ENCODE data around the gene ARHGEF18.

Gene ARHGEF18

GRCh38 chr19:7370546-7370945, 21.8 kb downstream of the ARHGEF18 start:
- no peaks in the 10 kb centered on the region for H3K9me3 ChIP-seq (replicated peaks; ENCODE audit: low read length)
- H3K9ac ChIP-seq (ENCODE audit: low read depth, low read length), result no peak overlapping the region
- H3K4me3 ChIP-seq (ENCODE audit: low read length), result no peak overlapping the region
- H3K36me3 ChIP-seq (ENCODE audit: insufficient read depth, low read length), result no peaks in the 10 kb centered on the region
- peaks cover 6% of the 10 kb centered on the region for H3K4me1 ChIP-seq (ENCODE audit: control insufficient read depth, insufficient read depth, low read length)
- H3K4me2 ChIP-seq (ENCODE audit: low read length), result no peak overlapping the region
- H3K27me3 ChIP-seq (ENCODE audit: control insufficient read depth, insufficient read depth, low read length), result peaks cover 7% of the 10 kb centered on the region

DNA sequence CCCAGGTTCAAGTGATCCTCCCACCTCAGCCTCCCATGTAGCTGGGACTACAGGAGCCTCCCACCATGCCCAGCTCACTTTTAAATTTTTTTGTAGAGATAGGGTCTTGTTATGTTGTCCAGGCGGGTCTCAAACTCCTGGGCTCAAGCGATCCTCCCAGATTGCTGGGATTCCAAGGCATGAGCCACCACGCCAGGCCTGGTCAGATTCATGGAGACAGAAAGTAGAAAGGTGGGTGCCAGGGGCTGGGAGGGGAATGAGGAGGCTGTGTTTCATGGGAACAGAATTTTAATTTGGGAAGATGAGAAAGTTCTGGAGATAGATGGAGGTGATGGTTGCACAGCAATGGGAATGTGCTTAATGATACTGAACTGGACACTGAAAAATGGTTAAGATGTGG, 22.3 kb downstream of the ARHGEF18 start:
- Histone ChIP-seq H3K4me2 (ENCODE audit: low read length) (no peak overlapping the region), H3K4me3 (ENCODE audit: low read length) (no peak overlapping the region), H3K27me3 (ENCODE audit: control insufficient read depth, insufficient read depth, low read length) (peaks cover 7% of the 10 kb centered on the region), H3K9ac (ENCODE audit: low read depth, low read length) (no peak overlapping the region), H3K36me3 (ENCODE audit: insufficient read depth, low read length) (no peaks in the 10 kb centered on the region), H3K9me3 (replicated peaks; ENCODE audit: low read length) (no peaks in the 10 kb centered on the region), H3K4me1 (ENCODE audit: control insufficient read depth, insufficient read depth, low read length) (peaks cover 6% of the 10 kb centered on the region)

- Histone ChIP-seq H3K9me3 (replicated peaks; ENCODE audit: low read length) (no peaks in the 10 kb centered on the region), H3K4me2 (ENCODE audit: low read length) (no peak overlapping the region), H3K4me3 (ENCODE audit: low read length) (no peak overlapping the region), H3K4me1 (ENCODE audit: control insufficient read depth, insufficient read depth, low read length) (peaks cover 6% of the 10 kb centered on the region), H3K9ac (ENCODE audit: low read depth, low read length) (no peak overlapping the region), H3K27me3 (ENCODE audit: control insufficient read depth, insufficient read depth, low read length) (peaks cover 7% of the 10 kb centered on the region), H3K36me3 (ENCODE audit: insufficient read depth, low read length) (no peaks in the 10 kb centered on the region)
These were observed 24.1 kb downstream of the ARHGEF18 start for GRCh38 chr19:7372810-7373209.

DNA sequence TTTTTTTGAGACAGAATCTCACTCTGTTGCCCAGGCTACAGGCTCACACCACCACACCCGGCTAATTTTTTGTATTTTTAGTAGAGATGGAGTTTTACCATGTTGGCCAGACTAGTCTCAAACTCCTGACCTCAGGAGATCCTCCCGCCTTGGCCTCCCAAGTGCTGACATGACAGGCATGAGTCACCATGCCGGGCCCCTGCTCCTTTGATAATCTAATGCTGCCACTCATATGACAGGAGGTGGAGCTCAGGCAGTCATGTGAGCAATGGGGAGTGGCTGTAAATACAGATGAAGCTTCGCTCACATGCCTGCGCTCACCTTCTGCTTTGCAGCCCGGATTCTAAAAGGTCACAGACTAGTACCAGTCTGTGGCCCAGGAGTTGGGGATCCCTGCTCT, 25.1 kb downstream of the ARHGEF18 start:
- no peaks in the 10 kb centered on the region for H3K9me3 ChIP-seq (replicated peaks; ENCODE audit: low read length)
- H3K4me1 ChIP-seq (ENCODE audit: control insufficient read depth, insufficient read depth, low read length), result peaks cover under 1% of the 10 kb centered on the region
- no peaks in the 10 kb centered on the region for H3K36me3 ChIP-seq (ENCODE audit: insufficient read depth, low read length)
- H3K9ac ChIP-seq (ENCODE audit: low read depth, low read length), result no peak overlapping the region
- H3K4me3 ChIP-seq (ENCODE audit: low read length), result no peak overlapping the region
- peaks cover 7% of the 10 kb centered on the region for H3K27me3 ChIP-seq (ENCODE audit: control insufficient read depth, insufficient read depth, low read length)
- H3K4me2 ChIP-seq (ENCODE audit: low read length), result no peak overlapping the region

GRCh38 chr19:7376151-7376852, 27.6 kb downstream of the ARHGEF18 start:
- Histone ChIP-seq H3K9ac (ENCODE audit: low read depth, low read length) (no peak overlapping the region), H3K36me3 (ENCODE audit: insufficient read depth, low read length) (no peaks in the 10 kb centered on the region), H3K4me1 (ENCODE audit: control insufficient read depth, insufficient read depth, low read length) (no peaks in the 10 kb centered on the region), H3K4me2 (ENCODE audit: low read length) (no peak overlapping the region), H3K9me3 (replicated peaks; ENCODE audit: low read length) (no peaks in the 10 kb centered on the region), H3K4me3 (ENCODE audit: low read length) (no peak overlapping the region), H3K27me3 (ENCODE audit: control insufficient read depth, insufficient read depth, low read length) (peaks cover 7% of the 10 kb centered on the region)

- Histone ChIP-seq H3K27me3 (ENCODE audit: control insufficient read depth, insufficient read depth, low read length) (peaks cover 5% of the 10 kb centered on the region), H3K4me3 (ENCODE audit: low read length) (no peak overlapping the region), H3K4me1 (ENCODE audit: control insufficient read depth, insufficient read depth, low read length) (no peaks in the 10 kb centered on the region), H3K4me2 (ENCODE audit: low read length) (no peak overlapping the region), H3K36me3 (ENCODE audit: insufficient read depth, low read length) (no peaks in the 10 kb centered on the region), H3K9ac (ENCODE audit: low read depth, low read length) (no peak overlapping the region), H3K9me3 (replicated peaks; ENCODE audit: low read length) (no peaks in the 10 kb centered on the region)
These were observed 28.5 kb downstream of the ARHGEF18 start for GRCh38 chr19:7377196-7377595.

GRCh38 chr19:7381073-7381390, 32.3 kb downstream of the ARHGEF18 start:
- no peaks in the 10 kb centered on the region for H3K36me3 ChIP-seq (ENCODE audit: insufficient read depth, low read length)
- H3K4me2 ChIP-seq (ENCODE audit: low read length), result no peak overlapping the region
- H3K27me3 ChIP-seq (ENCODE audit: control insufficient read depth, insufficient read depth, low read length), result peaks cover 4% of the 10 kb centered on the region
- H3K4me1 ChIP-seq (ENCODE audit: control insufficient read depth, insufficient read depth, low read length), result no peaks in the 10 kb centered on the region
- no peak overlapping the region for H3K9ac ChIP-seq (ENCODE audit: low read depth, low read length)
- no peak overlapping the region for H3K4me3 ChIP-seq (ENCODE audit: low read length)
- no peaks in the 10 kb centered on the region for H3K9me3 ChIP-seq (replicated peaks; ENCODE audit: low read length)

- Histone ChIP-seq H3K4me1 (ENCODE audit: control insufficient read depth, insufficient read depth, low read length) (no peaks in the 10 kb centered on the region), H3K36me3 (ENCODE audit: insufficient read depth, low read length) (no peaks in the 10 kb centered on the region), H3K9ac (ENCODE audit: low read depth, low read length) (no peak overlapping the region), H3K4me3 (ENCODE audit: low read length) (no peak overlapping the region), H3K27me3 (ENCODE audit: control insufficient read depth, insufficient read depth, low read length) (peaks cover 4% of the 10 kb centered on the region), H3K9me3 (replicated peaks; ENCODE audit: low read length) (no peaks in the 10 kb centered on the region), H3K4me2 (ENCODE audit: low read length) (no peak overlapping the region)
These were observed 34.0 kb downstream of the ARHGEF18 start for GRCh38 chr19:7382694-7383093.

DNA sequence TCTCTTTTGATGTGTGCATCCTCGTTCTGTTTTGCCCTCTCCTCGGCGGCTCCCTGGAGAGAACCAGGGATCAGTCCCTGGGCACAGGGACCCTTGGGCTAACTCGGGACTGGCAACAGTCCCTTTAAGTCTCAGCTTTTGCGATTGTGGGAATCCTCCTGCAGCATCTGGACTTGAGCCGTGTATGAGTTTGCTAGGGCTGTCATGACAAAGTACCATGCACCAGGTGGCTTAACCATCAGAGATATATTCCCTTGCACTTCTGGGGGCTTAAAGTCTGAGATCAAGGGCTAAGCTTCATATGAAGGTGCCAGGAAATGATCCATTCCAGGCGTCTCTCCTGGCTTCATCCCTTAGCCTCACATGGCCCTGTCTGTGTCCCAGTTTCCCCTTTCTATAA, 34.5 kb downstream of the ARHGEF18 start:
- Histone ChIP-seq H3K27me3 (ENCODE audit: control insufficient read depth, insufficient read depth, low read length) (peaks cover 4% of the 10 kb centered on the region), H3K36me3 (ENCODE audit: insufficient read depth, low read length) (no peaks in the 10 kb centered on the region), H3K4me3 (ENCODE audit: low read length) (no peak overlapping the region), H3K4me1 (ENCODE audit: control insufficient read depth, insufficient read depth, low read length) (no peaks in the 10 kb centered on the region), H3K9me3 (replicated peaks; ENCODE audit: low read length) (no peaks in the 10 kb centered on the region), H3K9ac (ENCODE audit: low read depth, low read length) (no peak overlapping the region), H3K4me2 (ENCODE audit: low read length) (no peak overlapping the region)

DNA sequence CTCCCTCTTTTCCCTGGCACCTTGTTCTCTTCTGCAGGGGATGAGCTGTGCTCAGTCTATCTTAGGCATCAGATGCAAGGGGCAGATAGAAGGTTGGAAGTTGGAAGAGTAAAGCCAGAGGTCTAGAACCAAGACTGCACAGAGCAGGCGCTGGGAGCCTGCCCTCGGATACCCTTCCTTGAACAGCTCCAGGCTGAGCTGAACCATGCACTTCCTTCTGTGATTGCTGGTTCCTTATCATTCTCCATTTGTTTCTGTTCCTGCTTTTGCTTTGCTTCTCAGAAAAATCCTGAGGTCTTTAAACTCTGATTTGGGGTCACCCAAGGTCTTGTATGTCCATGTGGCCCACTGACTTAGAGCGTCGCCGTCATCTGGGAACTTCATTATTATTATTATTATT, 36.3 kb downstream of the ARHGEF18 start:
- no peak overlapping the region for H3K4me3 ChIP-seq (ENCODE audit: low read length)
- H3K9ac ChIP-seq (ENCODE audit: low read depth, low read length), result no peak overlapping the region
- H3K4me1 ChIP-seq (ENCODE audit: control insufficient read depth, insufficient read depth, low read length), result no peaks in the 10 kb centered on the region
- no peak overlapping the region for H3K4me2 ChIP-seq (ENCODE audit: low read length)
- H3K9me3 ChIP-seq (replicated peaks; ENCODE audit: low read length), result no peaks in the 10 kb centered on the region
- no peaks in the 10 kb centered on the region for H3K36me3 ChIP-seq (ENCODE audit: insufficient read depth, low read length)
- peaks cover 4% of the 10 kb centered on the region for H3K27me3 ChIP-seq (ENCODE audit: control insufficient read depth, insufficient read depth, low read length)

DNA sequence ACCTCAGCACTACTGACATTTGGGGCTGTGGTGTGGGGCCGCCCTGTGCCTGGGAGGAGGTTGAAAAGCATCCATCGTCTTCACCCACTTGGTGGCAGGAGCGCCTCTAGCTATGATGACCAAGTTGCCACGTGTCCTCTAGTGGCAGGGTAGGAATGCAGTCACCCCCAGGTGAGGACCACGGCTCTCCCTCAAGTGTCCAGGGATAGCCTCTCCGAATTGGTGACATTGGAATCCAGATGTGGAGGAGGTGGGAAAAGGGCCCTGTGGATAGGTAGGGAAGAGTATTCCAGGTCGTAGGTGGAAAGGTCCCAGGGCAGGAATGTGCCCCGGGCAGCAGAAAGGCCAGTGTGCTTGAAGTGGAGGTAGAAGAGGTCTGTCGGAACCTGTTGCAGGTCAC, 37.6 kb downstream of the ARHGEF18 start:
- Histone ChIP-seq H3K4me2 (ENCODE audit: low read length) (no peak overlapping the region), H3K4me1 (ENCODE audit: control insufficient read depth, insufficient read depth, low read length) (no peaks in the 10 kb centered on the region), H3K4me3 (ENCODE audit: low read length) (no peak overlapping the region), H3K9me3 (replicated peaks; ENCODE audit: low read length) (no peaks in the 10 kb centered on the region), H3K9ac (ENCODE audit: low read depth, low read length) (no peak overlapping the region), H3K27me3 (ENCODE audit: control insufficient read depth, insufficient read depth, low read length) (peaks cover 4% of the 10 kb centered on the region), H3K36me3 (ENCODE audit: insufficient read depth, low read length) (no peaks in the 10 kb centered on the region)

DNA sequence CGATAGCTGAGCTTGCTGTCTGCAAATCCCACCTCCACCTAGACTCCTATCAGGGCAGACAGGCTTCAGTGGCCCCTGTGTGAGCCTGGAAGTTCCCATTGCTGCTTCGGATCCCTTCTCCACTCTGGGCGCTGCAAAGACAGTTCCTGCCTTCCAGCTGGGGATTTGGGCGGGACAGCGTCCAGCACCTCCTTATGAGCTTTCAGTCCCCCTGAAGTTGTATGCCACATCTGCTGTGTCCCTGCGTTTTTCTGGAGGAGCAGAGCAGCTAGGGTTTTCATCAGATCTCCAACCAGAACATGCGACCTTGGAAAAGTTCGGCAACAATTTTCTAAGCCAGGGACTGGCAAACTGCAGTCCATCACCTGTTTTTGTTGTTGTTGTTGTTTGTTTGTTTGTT, 38.0 kb downstream of the ARHGEF18 start:
- Histone ChIP-seq H3K36me3 (ENCODE audit: insufficient read depth, low read length) (no peaks in the 10 kb centered on the region), H3K4me1 (ENCODE audit: control insufficient read depth, insufficient read depth, low read length) (no peaks in the 10 kb centered on the region), H3K4me2 (ENCODE audit: low read length) (no peak overlapping the region), H3K4me3 (ENCODE audit: low read length) (no peak overlapping the region), H3K27me3 (ENCODE audit: control insufficient read depth, insufficient read depth, low read length) (peaks cover 4% of the 10 kb centered on the region), H3K9me3 (replicated peaks; ENCODE audit: low read length) (no peaks in the 10 kb centered on the region), H3K9ac (ENCODE audit: low read depth, low read length) (no peak overlapping the region)

All from skeletal muscle satellite cell (primary cell).